Uterus (tissue), 4 donors: ENCODE data around the gene NLGN2. TPM values are rescaled to one million over a fixed set of nuclear protein-coding genes. Genes with fewer than 3 reads are reported as not detected.

Source experiments
- DNase-seq, 2 donors: peaks; one replicate each; pipeline ENCODE4 v3.0.0-alpha.2; 2019 to 2020
- H3K27ac ChIP-seq, 2 donors: fragments of 200-600 bp; sonication (generic); 1 replicate in 1 of 2; 2 replicates in 1 of 2; pipeline ENCODE4 v1.5.1; 2016 to 2018
- H3K27me3 ChIP-seq, 2 donors: fragments of 200-600 bp; sonication (generic); one replicate each; pipeline ENCODE4 v1.5.1; 2018 to 2019; ENCODE audit warnings: control low read depth in 1 of 2
- H3K36me3 ChIP-seq, 2 donors: fragments of 200-600 bp; sonication (generic); one replicate each; pipeline ENCODE4 v1.5.1; 2019; ENCODE audit warnings: control low read depth in 1 of 2
- H3K4me1 ChIP-seq, 2 donors: fragments of 200-600 bp; sonication (generic); one replicate each; pipeline ENCODE4 v1.5.1; 2018 to 2019; ENCODE audit warnings: control low read depth in 1 of 2
- H3K4me3 ChIP-seq, 2 donors: fragments of 200-600 bp; sonication (generic); 1 replicate in 1 of 2; 2 replicates in 1 of 2; pipeline ENCODE4 v1.5.1; 2018 to 2019; ENCODE audit warnings: mild to moderate bottlenecking in 1 of 2
- H3K9me3 ChIP-seq, 2 donors: fragments of 200-600 bp; sonication (generic); one replicate each; pipeline ENCODE4 v1.5.1; 2019; ENCODE audit warnings: control low read depth in 1 of 2
- POLR2A ChIP-seq, 2 donors: fragments of 450-650 bp; IDR thresholded peaks; one replicate each; pipeline ENCODE4 v1.6.1; 2016; ENCODE audit warnings: antibody characterized with exemption in 2 of 2, mild to moderate bottlenecking in 1 of 2, moderate library complexity in 1 of 2
- intact Hi-C: fragments of 100-400 bp; cut with DNase I; formaldehyde crosslinking; loops from one replicate; pipeline ENCODE4 v1.15.1; 2023; ENCODE audit warnings: low total_unique reads
- total RNA-seq, 4 donors: library from RNA; depleted of rRNA in 3 of 4; stranded (reverse); fragments of >200 nt in 3 of 4; gene quantifications; one replicate each; pipeline versions ENCODE4 v1.1.0 to v1.2.4, GENCODE V29; 2014 to 2023
- TF ChIP-seq, protein P1 (sequence below), 4 experiments: fragments of 200-600 bp in 2 of 4; fragments of 450-650 bp in 2 of 4; sonication (generic) in 2 of 4; IDR thresholded peaks; one replicate each; pipeline ENCODE4 v1.5.1; 2016 to 2019; ENCODE audit warnings: antibody characterized with exemption in 4 of 4, mild to moderate bottlenecking in 2 of 4, moderate library complexity in 1 of 4
- donor health status: DM: yes; HTN: yes; CAD: no.

NLGN2 gene
- total RNA-seq, 4 donors from 2014 or later: 14.2 to 81.9 (median 19.7) TPM

DNA sequence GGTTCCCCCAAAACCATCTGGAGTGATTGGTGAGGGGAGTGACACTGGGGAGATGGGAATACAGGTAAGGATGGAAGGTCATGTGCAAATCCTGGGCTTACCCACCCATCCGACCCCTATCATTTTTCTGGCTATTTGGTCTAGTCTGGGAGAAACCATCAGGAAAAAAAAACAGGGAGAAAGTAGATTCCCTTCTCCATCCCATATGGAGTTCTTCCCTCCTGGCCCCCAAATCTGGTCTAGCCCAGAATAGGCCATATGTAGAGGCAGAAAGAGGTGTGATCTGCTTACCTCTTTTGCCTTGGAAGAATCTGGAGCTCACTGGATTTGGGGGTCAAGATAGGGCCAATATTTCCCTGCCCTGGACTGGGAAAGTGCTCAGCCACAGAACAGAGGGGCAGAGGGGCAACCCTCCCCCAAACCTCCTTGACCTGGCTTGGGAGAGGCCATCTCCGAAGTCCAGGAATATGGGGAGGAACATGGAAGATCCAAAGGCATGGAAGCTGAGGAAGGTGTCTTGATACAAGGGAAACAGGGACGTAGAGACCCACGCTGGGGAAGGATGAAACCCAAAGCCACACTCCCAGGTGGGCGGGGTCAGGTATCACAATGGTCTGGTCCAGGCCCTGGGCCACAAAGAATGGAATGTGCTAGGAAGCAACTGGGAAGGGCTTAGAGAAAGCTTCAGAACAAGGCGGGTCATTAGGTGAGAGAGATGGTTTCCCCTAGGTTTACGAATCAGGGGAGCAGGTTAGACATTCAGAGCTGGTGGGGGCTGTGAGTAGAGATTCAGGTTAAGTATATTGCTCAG, 53.4 kb downstream of the NLGN2 start:
- no peak for DNase-seq
- Histone ChIP-seq H3K27me3 (no peaks in the 10 kb centered on the region), H3K27ac (no peak overlapping the region), H3K4me1 (no peaks in the 10 kb centered on the region), H3K9me3 (no peaks in the 10 kb centered on the region), H3K4me3 (no peak overlapping the region), H3K36me3 (no peaks in the 10 kb centered on the region)
- intact Hi-C loops: no loop called here
- TF ChIP-seq, protein P1, sequence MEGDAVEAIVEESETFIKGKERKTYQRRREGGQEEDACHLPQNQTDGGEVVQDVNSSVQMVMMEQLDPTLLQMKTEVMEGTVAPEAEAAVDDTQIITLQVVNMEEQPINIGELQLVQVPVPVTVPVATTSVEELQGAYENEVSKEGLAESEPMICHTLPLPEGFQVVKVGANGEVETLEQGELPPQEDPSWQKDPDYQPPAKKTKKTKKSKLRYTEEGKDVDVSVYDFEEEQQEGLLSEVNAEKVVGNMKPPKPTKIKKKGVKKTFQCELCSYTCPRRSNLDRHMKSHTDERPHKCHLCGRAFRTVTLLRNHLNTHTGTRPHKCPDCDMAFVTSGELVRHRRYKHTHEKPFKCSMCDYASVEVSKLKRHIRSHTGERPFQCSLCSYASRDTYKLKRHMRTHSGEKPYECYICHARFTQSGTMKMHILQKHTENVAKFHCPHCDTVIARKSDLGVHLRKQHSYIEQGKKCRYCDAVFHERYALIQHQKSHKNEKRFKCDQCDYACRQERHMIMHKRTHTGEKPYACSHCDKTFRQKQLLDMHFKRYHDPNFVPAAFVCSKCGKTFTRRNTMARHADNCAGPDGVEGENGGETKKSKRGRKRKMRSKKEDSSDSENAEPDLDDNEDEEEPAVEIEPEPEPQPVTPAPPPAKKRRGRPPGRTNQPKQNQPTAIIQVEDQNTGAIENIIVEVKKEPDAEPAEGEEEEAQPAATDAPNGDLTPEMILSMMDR (IDR thresholded peaks at IDR 0.05): no peak
- TF ChIP-seq POLR2A (IDR thresholded peaks at IDR 0.05): no peak

DNA sequence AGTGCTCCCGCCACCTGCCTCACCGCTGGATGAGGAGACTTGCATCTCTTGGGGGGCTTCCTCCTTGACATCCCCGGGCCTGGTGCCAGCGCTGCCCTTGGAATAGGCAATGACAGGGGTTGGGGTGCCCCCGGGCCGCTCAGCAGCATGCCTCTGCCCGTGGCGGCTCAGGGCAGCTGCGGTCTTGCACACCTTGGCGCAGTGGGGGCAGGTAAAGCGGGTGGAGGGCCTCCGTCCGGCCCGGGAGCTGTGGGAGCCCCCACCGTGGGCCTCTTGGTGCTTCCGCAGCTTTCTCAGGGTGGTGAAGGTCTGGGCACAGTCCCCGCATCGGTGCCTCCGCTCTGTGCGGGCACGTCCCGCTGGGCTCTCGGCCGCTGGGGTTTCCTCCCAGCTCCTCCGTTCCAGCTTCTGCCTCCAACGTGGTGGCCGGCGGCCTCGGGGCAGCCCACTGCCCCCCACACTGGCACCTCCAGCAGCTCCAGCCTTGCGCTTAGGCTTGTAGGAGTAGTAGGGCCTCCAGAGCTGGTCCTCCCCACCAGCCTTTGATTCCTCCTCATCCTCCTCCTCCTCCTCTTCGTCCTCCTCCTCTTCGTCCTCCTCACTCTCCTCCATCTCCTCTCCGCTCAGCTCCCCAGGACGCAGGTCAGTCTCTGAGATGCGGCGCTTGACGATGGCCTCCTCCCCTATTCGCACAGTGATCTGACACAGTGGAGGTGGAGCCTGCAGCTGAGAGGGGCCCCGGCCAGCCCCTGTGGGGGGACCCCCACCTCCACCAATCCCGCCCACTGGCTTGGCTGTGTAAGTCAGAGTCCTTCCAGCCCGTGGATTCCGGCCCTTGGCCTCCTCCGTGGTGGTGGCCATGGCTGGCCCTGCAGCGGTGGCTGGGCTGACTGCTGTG, 55.1 kb downstream of the NLGN2 start:
- intact Hi-C loops: no loop called here
- Histone ChIP-seq H3K9me3 (no peaks in the 10 kb centered on the region), H3K27ac (no peak overlapping the region), H3K36me3 (no peaks in the 10 kb centered on the region), H3K27me3 (no peaks in the 10 kb centered on the region), H3K4me1 (peaks cover 0 to 8% of the 10 kb centered on the region in 2 donors), H3K4me3 (no peak overlapping the region)
- TF ChIP-seq, protein P1 (IDR thresholded peaks at IDR 0.05): no peak
- TF ChIP-seq POLR2A (IDR thresholded peaks at IDR 0.05): no peak
- no peak for DNase-seq

GRCh38 chr17:7463372-7463846, 55.8 kb downstream of the NLGN2 start:
- H3K4me3 ChIP-seq: no peak overlapping the region
- DNase-seq: no peak
- TF ChIP-seq, protein P1 (IDR thresholded peaks at IDR 0.05): no peak
- TF ChIP-seq POLR2A (IDR thresholded peaks at IDR 0.05): no peak
- H3K4me1 ChIP-seq: peaks cover 3 to 8% of the 10 kb centered on the region in 2 donors
- no peaks in the 10 kb centered on the region for H3K27me3 ChIP-seq
- no peaks in the 10 kb centered on the region for H3K9me3 ChIP-seq
- no peak overlapping the region for H3K27ac ChIP-seq
- H3K36me3 ChIP-seq: no peaks in the 10 kb centered on the region
- intact Hi-C loops: no loop called here

GRCh38 chr17:7464081-7464480, 56.4 kb downstream of the NLGN2 start:
- no peak overlapping the region for H3K4me3 ChIP-seq
- TF ChIP-seq POLR2A (IDR thresholded peaks at IDR 0.05): no peak
- TF ChIP-seq, protein P1 (IDR thresholded peaks at IDR 0.05): no peak
- intact Hi-C loops: no loop called here

More at GRCh38 chr17:7464081-7464480, 56.4 kb downstream of the NLGN2 start:
- Histone ChIP-seq H3K9me3 (no peaks in the 10 kb centered on the region), H3K4me1 (peaks cover 6 to 8% of the 10 kb centered on the region in 2 donors), H3K27ac (no peak overlapping the region), H3K27me3 (no peaks in the 10 kb centered on the region), H3K36me3 (no peaks in the 10 kb centered on the region)
- DNase-seq: no peak
